H1 (cell line): ENCODE measurements around the gene CTDSP1. TPM values are rescaled to one million over a fixed set of nuclear protein-coding genes. Genes with fewer than 3 reads are reported as not detected.

Experiments used
- CBX5 ChIP-seq: fragments of 300-800, 300-1000 bp; sonication (generic); IDR thresholded peaks from 2 replicates; pipeline ENCODE4 v1.7.1; 2016; ENCODE audit warnings: antibody characterized with exemption, low read length, low read depth
- CHD1 ChIP-seq: IDR thresholded peaks from 2 replicates; pipeline ENCODE4 v1.6.1; 2012; ENCODE audit warnings: low read depth, low read length, improper control_type of control experiment
- GABPA ChIP-seq: IDR thresholded peaks from 2 replicates; pipeline ENCODE4 v1.6.1; 2011; ENCODE audit warnings: mild to moderate bottlenecking, low read length, moderate library complexity, borderline replicate concordance; ENCODE audit not compliant: insufficient read depth
- HDAC6 ChIP-seq: IDR thresholded peaks from one replicate; pipeline ENCODE4 v1.7.1; 2012; ENCODE audit warnings: low read depth, mild to moderate bottlenecking, inconsistent platforms, low read length, moderate library complexity
- JUN ChIP-seq: IDR thresholded peaks from 2 replicates; pipeline ENCODE4 v1.6.1; 2011; ENCODE audit warnings: low read depth, mild to moderate bottlenecking, improper control_type of control experiment, low read length
- JUND ChIP-seq: IDR thresholded peaks from 2 replicates; pipeline ENCODE4 v1.6.1; 2011; ENCODE audit warnings: mild to moderate bottlenecking, improper control_type of control experiment, low read length
- POU5F1 ChIP-seq: IDR thresholded peaks from 2 replicates; pipeline ENCODE4 v1.6.1; 2011; ENCODE audit warnings: low read depth, mild to moderate bottlenecking, low read length, moderate library complexity
- RAD21 ChIP-seq, 2 experiments: IDR thresholded peaks in 1 of 2; conservative IDR thresholded peaks in 1 of 2; 2 replicates each; pipeline ENCODE4 v1.6.1; 2011; ENCODE audit warnings: low read depth in 2 of 2, low read length in 2 of 2, improper control_type of control experiment in 1 of 2, inconsistent platforms in 1 of 2, mild to moderate bottlenecking in 1 of 2, moderate library complexity in 1 of 2
- SP2 ChIP-seq: IDR thresholded peaks from 2 replicates; pipeline ENCODE4 v1.6.1; 2012; ENCODE audit warnings: mild to moderate bottlenecking, low read length, inconsistent platforms
- polyA plus RNA-seq, 7 experiments: library from polyadenylated mRNA; depleted of rRNA in 3 of 7; stranded (reverse) in 5 of 7; unstranded in 2 of 7; fragments of >200 nt in 5 of 7; fragments of 200-250 nt in 2 of 7; gene quantifications; 1 replicate in 5 of 7; 2 replicates in 1 of 7; 4 replicates in 1 of 7; pipeline versions ENCODE4 v1.2.1 to v1.2.3, GENCODE V29; 2011 to 2013; ENCODE audit warnings: missing spikeins in 2 of 7, mixed read lengths in 2 of 7
- total RNA-seq: library from RNA; stranded (reverse); fragmentation: NEBNext Ultra II Directional; extraction: Animal tissue kit (Norgen Biotek cat#: 25700); gene quantifications from 2 replicates; pipeline ENCODE4 v1.2.1, GENCODE V29; 2021
- TF ChIP-seq, protein P1 (sequence below): fragments of 300-600 bp; sonication (generic); IDR thresholded peaks from 2 replicates; pipeline ENCODE4 v1.7.1; 2012; ENCODE audit warnings: low read length, moderate library complexity, mild to moderate bottlenecking, inconsistent platforms; ENCODE audit not compliant: insufficient replicate concordance

The CTDSP1 gene
- total and polyA plus RNA-seq, 2 of the 8 experiments (the other 6 are each of a cell fraction or from before 2014, with no cell fraction given) = 20.3 to 35.2 TPM

DNA sequence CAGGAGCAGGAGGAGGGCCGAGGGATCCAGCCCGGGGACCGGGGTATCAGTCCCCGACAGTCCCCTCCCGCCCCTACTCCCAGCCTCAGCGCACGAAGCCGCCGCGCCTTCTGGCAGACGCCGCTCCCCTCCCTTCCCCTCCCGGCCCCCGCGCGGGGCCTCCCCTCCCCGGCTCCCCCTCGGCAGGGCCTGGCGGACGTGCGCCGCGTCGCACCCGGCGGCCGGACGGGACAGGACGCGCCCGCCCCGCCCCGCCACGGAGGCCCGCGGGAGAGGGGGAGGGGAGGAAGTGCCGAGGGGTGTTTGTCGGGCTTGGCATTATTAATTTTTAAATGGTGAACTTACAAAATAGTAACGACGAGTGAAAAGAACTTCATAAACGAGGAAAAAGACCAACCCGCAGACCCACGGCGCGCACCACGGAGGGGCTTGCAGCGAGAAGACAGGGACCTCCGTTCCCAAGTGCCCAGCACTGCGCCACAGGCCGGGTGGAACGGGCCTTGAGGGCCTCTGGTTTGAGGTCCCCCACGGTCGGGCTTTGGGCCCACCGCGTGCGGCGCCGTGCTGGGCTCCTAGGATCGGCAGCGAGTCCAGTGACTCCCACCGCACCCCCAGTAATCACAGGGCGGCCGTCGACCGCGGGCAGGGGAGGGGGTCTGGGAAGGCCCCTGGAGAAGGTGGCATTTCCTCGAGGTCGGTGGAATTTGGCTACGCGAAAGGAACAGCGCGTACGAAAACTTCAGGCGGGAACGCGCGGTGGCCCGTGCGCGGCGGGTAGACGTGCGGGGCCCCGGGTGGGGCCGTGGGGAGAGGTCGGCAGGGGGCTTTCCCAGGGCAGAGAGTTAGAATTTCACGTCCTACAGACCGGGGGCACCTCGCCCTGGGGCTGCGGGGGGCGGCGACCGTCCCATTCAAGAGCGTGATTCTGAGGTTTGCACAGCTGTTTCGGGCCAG lies 954 bp upstream of the CTDSP1 start (continued):
- TF ChIP-seq, protein P1, sequence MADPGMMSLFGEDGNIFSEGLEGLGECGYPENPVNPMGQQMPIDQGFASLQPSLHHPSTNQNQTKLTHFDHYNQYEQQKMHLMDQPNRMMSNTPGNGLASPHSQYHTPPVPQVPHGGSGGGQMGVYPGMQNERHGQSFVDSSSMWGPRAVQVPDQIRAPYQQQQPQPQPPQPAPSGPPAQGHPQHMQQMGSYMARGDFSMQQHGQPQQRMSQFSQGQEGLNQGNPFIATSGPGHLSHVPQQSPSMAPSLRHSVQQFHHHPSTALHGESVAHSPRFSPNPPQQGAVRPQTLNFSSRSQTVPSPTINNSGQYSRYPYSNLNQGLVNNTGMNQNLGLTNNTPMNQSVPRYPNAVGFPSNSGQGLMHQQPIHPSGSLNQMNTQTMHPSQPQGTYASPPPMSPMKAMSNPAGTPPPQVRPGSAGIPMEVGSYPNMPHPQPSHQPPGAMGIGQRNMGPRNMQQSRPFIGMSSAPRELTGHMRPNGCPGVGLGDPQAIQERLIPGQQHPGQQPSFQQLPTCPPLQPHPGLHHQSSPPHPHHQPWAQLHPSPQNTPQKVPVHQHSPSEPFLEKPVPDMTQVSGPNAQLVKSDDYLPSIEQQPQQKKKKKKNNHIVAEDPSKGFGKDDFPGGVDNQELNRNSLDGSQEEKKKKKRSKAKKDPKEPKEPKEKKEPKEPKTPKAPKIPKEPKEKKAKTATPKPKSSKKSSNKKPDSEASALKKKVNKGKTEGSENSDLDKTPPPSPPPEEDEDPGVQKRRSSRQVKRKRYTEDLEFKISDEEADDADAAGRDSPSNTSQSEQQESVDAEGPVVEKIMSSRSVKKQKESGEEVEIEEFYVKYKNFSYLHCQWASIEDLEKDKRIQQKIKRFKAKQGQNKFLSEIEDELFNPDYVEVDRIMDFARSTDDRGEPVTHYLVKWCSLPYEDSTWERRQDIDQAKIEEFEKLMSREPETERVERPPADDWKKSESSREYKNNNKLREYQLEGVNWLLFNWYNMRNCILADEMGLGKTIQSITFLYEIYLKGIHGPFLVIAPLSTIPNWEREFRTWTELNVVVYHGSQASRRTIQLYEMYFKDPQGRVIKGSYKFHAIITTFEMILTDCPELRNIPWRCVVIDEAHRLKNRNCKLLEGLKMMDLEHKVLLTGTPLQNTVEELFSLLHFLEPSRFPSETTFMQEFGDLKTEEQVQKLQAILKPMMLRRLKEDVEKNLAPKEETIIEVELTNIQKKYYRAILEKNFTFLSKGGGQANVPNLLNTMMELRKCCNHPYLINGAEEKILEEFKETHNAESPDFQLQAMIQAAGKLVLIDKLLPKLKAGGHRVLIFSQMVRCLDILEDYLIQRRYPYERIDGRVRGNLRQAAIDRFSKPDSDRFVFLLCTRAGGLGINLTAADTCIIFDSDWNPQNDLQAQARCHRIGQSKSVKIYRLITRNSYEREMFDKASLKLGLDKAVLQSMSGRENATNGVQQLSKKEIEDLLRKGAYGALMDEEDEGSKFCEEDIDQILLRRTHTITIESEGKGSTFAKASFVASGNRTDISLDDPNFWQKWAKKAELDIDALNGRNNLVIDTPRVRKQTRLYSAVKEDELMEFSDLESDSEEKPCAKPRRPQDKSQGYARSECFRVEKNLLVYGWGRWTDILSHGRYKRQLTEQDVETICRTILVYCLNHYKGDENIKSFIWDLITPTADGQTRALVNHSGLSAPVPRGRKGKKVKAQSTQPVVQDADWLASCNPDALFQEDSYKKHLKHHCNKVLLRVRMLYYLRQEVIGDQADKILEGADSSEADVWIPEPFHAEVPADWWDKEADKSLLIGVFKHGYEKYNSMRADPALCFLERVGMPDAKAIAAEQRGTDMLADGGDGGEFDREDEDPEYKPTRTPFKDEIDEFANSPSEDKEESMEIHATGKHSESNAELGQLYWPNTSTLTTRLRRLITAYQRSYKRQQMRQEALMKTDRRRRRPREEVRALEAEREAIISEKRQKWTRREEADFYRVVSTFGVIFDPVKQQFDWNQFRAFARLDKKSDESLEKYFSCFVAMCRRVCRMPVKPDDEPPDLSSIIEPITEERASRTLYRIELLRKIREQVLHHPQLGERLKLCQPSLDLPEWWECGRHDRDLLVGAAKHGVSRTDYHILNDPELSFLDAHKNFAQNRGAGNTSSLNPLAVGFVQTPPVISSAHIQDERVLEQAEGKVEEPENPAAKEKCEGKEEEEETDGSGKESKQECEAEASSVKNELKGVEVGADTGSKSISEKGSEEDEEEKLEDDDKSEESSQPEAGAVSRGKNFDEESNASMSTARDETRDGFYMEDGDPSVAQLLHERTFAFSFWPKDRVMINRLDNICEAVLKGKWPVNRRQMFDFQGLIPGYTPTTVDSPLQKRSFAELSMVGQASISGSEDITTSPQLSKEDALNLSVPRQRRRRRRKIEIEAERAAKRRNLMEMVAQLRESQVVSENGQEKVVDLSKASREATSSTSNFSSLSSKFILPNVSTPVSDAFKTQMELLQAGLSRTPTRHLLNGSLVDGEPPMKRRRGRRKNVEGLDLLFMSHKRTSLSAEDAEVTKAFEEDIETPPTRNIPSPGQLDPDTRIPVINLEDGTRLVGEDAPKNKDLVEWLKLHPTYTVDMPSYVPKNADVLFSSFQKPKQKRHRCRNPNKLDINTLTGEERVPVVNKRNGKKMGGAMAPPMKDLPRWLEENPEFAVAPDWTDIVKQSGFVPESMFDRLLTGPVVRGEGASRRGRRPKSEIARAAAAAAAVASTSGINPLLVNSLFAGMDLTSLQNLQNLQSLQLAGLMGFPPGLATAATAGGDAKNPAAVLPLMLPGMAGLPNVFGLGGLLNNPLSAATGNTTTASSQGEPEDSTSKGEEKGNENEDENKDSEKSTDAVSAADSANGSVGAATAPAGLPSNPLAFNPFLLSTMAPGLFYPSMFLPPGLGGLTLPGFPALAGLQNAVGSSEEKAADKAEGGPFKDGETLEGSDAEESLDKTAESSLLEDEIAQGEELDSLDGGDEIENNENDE = no peak
- TF ChIP-seq SP2 = no peak
- TF ChIP-seq GABPA = no peak
- TF ChIP-seq RAD21 (IDR thresholded peaks at IDR 0.05 in 1 of 2, conservative IDR thresholded peaks at IDR 0.05 in 1 of 2; ENCODE audit: low read depth in 2 of 2, low read length in 2 of 2) = no peak
- no peak for TF ChIP-seq HDAC6
- no peak for TF ChIP-seq JUN
- TF ChIP-seq POU5F1 = no peak
- no peak for TF ChIP-seq JUND
- TF ChIP-seq CBX5 = no peak
- TF ChIP-seq CHD1 = no peak
